Peyer's patch (tissue), 4 donors: ENCODE results near the gene C13orf42. TPM values are rescaled to one million over a fixed set of nuclear protein-coding genes. Genes with fewer than 3 reads are reported as not detected.

Source experiments
- DNase-seq, 3 donors: peaks; one replicate each; pipeline ENCODE4 v3.0.0-alpha.2; 2017 to 2019
- H3K27ac ChIP-seq, 4 donors: fragments of 200-600 bp; sonication (generic); one replicate each; pipeline ENCODE4 v1.5.1; 2016 to 2019
- H3K27me3 ChIP-seq, 2 donors: fragments of 200-600 bp; sonication (generic); one replicate each; pipeline ENCODE4 v1.5.1; 2019
- H3K36me3 ChIP-seq, 3 donors: fragments of 200-600 bp; sonication (generic); one replicate each; pipeline ENCODE4 v1.5.1; 2016 to 2019
- H3K4me1 ChIP-seq, 4 donors: fragments of 200-600 bp; sonication (generic); one replicate each; pipeline ENCODE4 v1.5.1; 2016 to 2019
- H3K4me3 ChIP-seq, 4 donors: fragments of 200-600 bp; sonication (generic); 1 replicate in 3 of 4; 2 replicates in 1 of 4; pipeline ENCODE4 v1.5.1; 2016 to 2019; ENCODE audit warnings: mild to moderate bottlenecking in 1 of 4
- H3K9me3 ChIP-seq, 4 donors: fragments of 200-600 bp; sonication (generic); one replicate each; pipeline ENCODE4 v1.5.1; 2016 to 2019; ENCODE audit warnings: mild to moderate bottlenecking in 1 of 4
- POLR2A ChIP-seq, 2 donors: fragments of 450-650 bp; IDR thresholded peaks; one replicate each; pipeline ENCODE4 v1.5.1; 2017; ENCODE audit warnings: antibody characterized with exemption in 2 of 2, mild to moderate bottlenecking in 2 of 2, moderate library complexity in 2 of 2
- total RNA-seq, 4 donors: library from RNA; depleted of rRNA; stranded (reverse); fragments of >200 nt; gene quantifications; one replicate each; pipeline ENCODE4 v1.1.0, GENCODE V29; 2016
- TF ChIP-seq, protein P1 (sequence below), 6 experiments: fragments of 450-650 bp in 4 of 6; fragments of 200-600 bp in 2 of 6; sonication (generic) in 1 of 6; IDR thresholded peaks; one replicate each; pipeline ENCODE4 v1.5.1; 2017 to 2019; ENCODE audit warnings: antibody characterized with exemption in 6 of 6, mild to moderate bottlenecking in 3 of 6, moderate library complexity in 1 of 6

The C13orf42 gene
- total RNA-seq, 4 donors from 2014 or later = not detected

DNA sequence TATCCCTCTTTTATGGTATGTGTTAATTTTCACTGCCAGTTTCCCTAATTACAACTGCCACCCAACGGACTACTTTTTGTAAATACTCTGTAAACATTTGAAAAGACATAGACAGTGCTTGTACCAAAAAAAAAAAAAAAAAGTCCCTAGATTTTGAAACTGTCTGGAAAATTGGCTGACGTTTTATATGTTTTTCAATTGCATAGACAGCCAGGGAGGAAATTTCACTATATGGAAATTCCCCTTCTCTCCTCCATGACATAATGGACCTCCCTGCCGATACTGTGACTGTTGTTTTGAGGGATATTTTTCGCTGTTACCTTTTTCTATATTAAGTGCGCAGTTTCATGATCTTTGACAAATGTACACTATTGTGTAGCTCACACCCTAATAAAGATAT, 43.4 kb downstream of the C13orf42 start:
- no peak overlapping the region for H3K4me3 ChIP-seq
- H3K27me3 ChIP-seq = no peaks in the 10 kb centered on the region
- H3K9me3 ChIP-seq = no peaks in the 10 kb centered on the region
- H3K4me1 ChIP-seq = no peaks in the 10 kb centered on the region
- no peaks in the 10 kb centered on the region for H3K36me3 ChIP-seq
- TF ChIP-seq, protein P1, sequence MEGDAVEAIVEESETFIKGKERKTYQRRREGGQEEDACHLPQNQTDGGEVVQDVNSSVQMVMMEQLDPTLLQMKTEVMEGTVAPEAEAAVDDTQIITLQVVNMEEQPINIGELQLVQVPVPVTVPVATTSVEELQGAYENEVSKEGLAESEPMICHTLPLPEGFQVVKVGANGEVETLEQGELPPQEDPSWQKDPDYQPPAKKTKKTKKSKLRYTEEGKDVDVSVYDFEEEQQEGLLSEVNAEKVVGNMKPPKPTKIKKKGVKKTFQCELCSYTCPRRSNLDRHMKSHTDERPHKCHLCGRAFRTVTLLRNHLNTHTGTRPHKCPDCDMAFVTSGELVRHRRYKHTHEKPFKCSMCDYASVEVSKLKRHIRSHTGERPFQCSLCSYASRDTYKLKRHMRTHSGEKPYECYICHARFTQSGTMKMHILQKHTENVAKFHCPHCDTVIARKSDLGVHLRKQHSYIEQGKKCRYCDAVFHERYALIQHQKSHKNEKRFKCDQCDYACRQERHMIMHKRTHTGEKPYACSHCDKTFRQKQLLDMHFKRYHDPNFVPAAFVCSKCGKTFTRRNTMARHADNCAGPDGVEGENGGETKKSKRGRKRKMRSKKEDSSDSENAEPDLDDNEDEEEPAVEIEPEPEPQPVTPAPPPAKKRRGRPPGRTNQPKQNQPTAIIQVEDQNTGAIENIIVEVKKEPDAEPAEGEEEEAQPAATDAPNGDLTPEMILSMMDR (IDR thresholded peaks at IDR 0.05) = no peak
- TF ChIP-seq POLR2A (IDR thresholded peaks at IDR 0.05) = no peak
- H3K27ac ChIP-seq = no peak overlapping the region
- DNase-seq = no peak

DNA sequence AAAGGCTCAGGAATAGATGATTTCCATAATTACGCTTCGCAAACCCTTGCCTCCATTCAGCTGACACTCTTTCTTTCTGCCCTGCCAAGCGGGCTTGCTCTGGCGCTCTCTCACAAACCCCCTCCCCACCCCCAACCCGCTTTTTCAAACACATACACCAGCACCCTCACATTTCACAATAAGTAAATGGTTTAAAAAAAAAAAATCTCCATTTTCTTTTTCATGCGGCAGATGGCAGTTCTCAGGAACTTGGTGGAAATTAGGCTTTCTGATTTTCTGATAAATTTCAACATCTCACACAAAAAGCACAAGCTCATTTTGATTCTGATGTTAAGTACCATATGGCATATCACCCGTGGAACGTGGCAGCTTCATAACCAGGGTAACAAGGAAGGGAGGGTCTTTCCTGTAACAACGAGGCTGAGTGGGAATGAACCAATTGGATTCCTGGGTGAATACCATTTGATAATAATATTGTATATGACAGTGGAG, 43.8 kb downstream of the C13orf42 start:
- no peak for DNase-seq
- Histone ChIP-seq H3K9me3 (no peaks in the 10 kb centered on the region), H3K27ac (no peak overlapping the region), H3K4me1 (no peaks in the 10 kb centered on the region), H3K4me3 (no peak overlapping the region), H3K27me3 (no peaks in the 10 kb centered on the region), H3K36me3 (no peaks in the 10 kb centered on the region)
- TF ChIP-seq POLR2A (IDR thresholded peaks at IDR 0.05) = no peak
- TF ChIP-seq, protein P1 (IDR thresholded peaks at IDR 0.05) = no peak

DNA sequence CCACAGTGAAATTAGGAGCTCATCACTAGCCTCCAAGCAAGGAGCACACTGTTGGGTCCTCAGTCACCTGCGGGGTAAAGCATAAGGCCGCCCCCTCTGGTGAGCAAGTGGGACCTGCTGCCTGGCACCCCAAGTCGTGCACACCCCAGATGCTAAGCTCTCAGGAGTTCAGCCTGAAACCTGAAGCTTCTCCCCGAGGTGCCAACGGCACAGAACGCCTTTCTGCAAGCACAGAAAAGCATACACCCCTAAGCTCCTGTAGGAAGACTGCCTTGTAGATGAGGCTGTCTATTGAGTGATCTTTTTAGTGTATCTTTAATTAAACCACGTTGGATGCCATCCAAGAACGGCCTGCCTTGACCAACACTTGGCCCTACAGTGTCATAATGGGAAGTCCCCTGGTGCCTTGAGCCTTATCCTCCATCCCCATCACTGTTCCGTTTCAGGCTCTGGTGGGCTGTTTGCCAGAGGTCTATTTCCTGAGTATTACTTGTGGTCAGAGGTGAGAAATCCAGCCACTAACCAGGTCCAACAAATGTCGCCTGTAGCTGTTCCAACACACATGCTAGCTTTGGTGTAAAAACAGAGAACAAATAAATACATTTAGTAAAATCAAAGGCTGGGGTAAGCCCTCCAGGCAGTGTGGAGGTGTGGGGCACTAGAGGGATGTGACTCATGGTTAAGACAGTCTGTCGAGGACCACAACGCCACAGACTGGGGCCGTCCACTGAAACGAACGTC, 44.8 kb downstream of the C13orf42 start:
- Histone ChIP-seq H3K4me1 (no peaks in the 10 kb centered on the region), H3K27ac (peak overlapping the region in 1 of 4 donors; percentile 25), H3K27me3 (no peaks in the 10 kb centered on the region), H3K4me3 (no peak overlapping the region), H3K9me3 (no peaks in the 10 kb centered on the region), H3K36me3 (no peaks in the 10 kb centered on the region)
- no peak for TF ChIP-seq POLR2A (IDR thresholded peaks at IDR 0.05)
- TF ChIP-seq, protein P1 (IDR thresholded peaks at IDR 0.05) = no peak
- DNase-seq = no peak

DNA sequence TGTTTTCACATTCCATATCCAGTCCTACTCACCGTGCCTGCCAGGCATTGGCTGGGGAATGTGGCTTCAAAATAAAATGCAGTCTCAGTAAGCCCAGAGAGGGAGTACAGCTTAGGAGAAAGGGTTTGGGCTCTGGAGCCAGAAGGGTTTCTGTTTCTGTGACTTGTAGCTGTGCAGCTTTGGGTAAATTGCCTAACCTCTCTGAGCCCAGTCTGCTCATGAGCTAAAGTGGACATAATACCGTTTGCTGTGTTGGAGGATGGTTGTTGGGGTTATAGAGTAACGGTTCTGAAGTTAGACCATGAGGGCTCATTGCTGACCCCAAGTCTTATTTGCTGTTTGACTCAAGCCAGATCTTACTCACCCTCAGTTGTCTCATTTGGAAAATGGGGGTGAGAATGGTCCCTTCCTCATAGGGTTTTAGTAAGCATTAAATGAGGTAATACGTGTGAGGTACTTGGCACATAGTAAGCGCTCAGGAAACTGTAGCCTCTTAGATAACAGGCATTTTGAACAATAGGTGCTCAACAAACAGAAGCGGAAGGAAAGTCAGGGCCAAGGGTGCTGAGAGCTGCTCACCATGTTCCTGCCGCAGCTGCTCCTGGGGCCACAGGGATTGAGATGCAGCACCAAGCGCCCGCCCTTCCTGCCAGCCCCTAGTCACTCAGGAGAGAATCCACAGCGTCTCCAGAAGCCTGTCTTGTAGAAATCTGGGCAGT, 45.5 kb downstream of the C13orf42 start:
- Histone ChIP-seq H3K27me3 (no peaks in the 10 kb centered on the region), H3K9me3 (no peaks in the 10 kb centered on the region), H3K4me1 (no peaks in the 10 kb centered on the region), H3K27ac (no peak overlapping the region), H3K36me3 (no peaks in the 10 kb centered on the region), H3K4me3 (no peak overlapping the region)
- no peak for DNase-seq
- TF ChIP-seq POLR2A (IDR thresholded peaks at IDR 0.05) = no peak
- TF ChIP-seq, protein P1 (IDR thresholded peaks at IDR 0.05) = no peak

DNA sequence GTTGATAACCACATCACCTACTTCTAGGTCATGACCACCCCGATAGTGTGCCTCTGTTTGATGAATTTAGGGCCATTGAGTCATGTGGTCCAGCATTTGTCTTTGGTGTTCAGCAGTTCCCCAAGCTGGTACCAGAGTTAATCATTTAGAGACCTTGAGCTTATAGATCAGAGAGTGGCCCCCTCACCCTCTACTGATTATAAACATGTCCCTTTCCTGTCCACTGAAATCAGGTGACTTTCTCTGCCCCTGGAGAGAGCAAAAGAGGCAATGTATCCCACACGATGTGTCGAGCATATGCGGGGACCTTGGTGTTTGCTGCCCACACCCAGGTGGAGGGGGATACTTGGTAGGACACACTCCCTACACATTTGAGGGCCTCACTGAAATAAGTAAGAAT, 46.3 kb downstream of the C13orf42 start:
- H3K4me1 ChIP-seq = no peaks in the 10 kb centered on the region
- H3K27ac ChIP-seq = no peak overlapping the region
- TF ChIP-seq, protein P1 (IDR thresholded peaks at IDR 0.05) = no peak
- no peaks in the 10 kb centered on the region for H3K9me3 ChIP-seq
- H3K27me3 ChIP-seq = no peaks in the 10 kb centered on the region
- no peaks in the 10 kb centered on the region for H3K36me3 ChIP-seq
- no peak for DNase-seq
- no peak overlapping the region for H3K4me3 ChIP-seq
